K562 (cell line): ENCODE results near the gene GATA5.

ENCODE experiments used
- BRD4 ChIP-seq: fragments of 200-600 bp; sonication (generic); IDR thresholded peaks from 2 replicates; pipeline ENCODE4 v1.6.1; 2017; ENCODE audit warnings: inconsistent platforms
- CBX5 ChIP-seq: IDR thresholded peaks from 2 replicates; pipeline ENCODE4 v1.6.1; 2014; ENCODE audit warnings: low read depth, borderline replicate concordance
- NCOR1 ChIP-seq: fragments of 450-650 bp; IDR thresholded peaks from 2 replicates; pipeline ENCODE4 v1.6.1; 2016; ENCODE audit warnings: mild to moderate bottlenecking, moderate library complexity
- TAF1 ChIP-seq: IDR thresholded peaks from 2 replicates; pipeline ENCODE4 v1.6.1; 2011; ENCODE audit warnings: mild to moderate bottlenecking, low read length, moderate library complexity; ENCODE audit not compliant: insufficient read depth, control insufficient read depth, severe bottlenecking; ENCODE audit errors: extremely low read depth

DNA sequence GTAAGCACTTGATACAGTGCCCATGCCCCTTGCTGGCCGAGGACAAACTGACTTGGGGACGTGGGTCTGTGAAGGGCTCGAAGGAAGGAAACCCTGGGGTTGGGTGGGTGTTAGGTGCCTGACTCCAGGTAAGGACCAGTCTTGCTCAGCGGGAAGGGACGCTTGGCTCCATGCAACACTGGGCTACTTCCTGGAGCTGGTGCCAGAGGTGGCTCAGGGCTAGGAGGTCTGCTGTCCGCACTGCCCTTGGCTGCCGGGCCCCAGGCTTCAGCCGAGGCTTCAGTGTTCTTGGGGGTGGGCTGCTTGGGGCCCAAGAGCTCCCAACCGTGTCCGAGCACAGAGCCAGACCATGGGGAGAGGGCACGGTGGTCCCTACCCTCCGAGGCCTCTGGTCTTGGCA lies 5.3 kb downstream of the GATA5 start:
- TF ChIP-seq BRD4: no peak
- no peak for TF ChIP-seq TAF1
- TF ChIP-seq NCOR1: no peak
- no peak for TF ChIP-seq CBX5
